GM12801 (cell line): ENCODE data around the gene SLC25A10.

Experiments
- TF ChIP-seq, protein P1 (sequence below): IDR thresholded peaks from one replicate; pipeline ENCODE4 v1.5.1; 2011; ENCODE audit warnings: control low read depth; ENCODE audit not compliant: insufficient read length; ENCODE audit errors: extremely low read depth

Gene SLC25A10, protein sequence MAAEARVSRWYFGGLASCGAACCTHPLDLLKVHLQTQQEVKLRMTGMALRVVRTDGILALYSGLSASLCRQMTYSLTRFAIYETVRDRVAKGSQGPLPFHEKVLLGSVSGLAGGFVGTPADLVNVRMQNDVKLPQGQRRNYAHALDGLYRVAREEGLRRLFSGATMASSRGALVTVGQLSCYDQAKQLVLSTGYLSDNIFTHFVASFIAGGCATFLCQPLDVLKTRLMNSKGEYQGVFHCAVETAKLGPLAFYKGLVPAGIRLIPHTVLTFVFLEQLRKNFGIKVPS

DNA sequence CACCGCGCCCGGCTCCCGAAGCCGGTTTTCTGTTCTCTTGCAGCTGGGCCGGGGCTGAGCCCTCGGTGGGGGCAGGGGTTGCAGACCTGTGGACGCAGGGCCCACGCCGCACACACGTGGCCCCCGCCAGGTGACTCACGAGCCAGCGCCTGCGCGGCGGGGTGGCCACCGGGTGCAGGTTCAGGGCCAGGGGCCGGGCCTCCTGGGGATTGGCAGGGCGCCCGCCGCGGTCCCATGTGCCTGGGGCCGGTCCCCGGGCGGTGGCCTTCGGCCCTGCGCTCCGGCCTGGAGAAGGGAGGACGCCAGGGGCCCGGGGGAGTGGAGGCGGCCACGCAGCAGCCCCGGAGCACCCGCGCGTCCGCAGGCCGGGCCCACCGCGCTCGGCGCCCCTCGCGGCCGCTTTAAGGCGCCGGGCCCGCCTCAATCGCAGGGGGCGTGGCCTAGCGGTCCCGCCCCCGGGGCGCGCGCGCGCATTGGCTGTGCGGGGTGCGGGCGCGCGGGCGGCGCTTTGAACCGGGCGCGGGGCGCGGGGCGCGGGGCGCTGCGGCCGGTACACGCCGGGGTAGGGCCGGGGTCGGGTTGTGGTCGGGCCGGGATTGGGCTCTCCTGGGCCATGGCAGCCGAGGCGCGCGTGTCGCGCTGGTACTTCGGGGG is at the start of gene SLC25A10:
TSS of gene SLC25A10 (plus strand) at position 471 of the 654 bp plus-strand sequence. CDS start at position 614, 143 bp downstream.
- TF ChIP-seq, protein P1, sequence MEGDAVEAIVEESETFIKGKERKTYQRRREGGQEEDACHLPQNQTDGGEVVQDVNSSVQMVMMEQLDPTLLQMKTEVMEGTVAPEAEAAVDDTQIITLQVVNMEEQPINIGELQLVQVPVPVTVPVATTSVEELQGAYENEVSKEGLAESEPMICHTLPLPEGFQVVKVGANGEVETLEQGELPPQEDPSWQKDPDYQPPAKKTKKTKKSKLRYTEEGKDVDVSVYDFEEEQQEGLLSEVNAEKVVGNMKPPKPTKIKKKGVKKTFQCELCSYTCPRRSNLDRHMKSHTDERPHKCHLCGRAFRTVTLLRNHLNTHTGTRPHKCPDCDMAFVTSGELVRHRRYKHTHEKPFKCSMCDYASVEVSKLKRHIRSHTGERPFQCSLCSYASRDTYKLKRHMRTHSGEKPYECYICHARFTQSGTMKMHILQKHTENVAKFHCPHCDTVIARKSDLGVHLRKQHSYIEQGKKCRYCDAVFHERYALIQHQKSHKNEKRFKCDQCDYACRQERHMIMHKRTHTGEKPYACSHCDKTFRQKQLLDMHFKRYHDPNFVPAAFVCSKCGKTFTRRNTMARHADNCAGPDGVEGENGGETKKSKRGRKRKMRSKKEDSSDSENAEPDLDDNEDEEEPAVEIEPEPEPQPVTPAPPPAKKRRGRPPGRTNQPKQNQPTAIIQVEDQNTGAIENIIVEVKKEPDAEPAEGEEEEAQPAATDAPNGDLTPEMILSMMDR: no peak

DNA sequence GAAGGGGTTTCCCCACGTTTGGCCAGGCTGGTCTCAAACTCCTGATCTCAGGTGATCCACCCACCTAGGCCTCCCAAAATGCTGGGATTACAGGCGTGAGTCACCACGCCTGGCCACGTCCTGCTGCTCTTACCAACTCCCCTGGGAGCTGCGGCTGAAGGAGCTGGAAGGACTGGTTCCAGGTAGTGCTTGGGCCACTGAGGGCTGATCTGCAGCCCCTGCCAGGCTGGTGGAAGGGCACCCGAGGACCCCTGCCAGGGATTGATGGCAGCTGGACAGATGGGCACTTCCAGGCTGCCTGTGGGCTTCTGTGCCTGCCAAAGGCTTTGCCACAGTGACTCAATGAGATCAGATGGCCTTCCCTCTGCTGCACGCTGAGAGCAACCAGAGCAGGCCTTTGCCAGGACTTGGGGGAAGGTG is 48.0 kb upstream of the SLC25A10 start:
- TF ChIP-seq, protein P1: no peak

DNA sequence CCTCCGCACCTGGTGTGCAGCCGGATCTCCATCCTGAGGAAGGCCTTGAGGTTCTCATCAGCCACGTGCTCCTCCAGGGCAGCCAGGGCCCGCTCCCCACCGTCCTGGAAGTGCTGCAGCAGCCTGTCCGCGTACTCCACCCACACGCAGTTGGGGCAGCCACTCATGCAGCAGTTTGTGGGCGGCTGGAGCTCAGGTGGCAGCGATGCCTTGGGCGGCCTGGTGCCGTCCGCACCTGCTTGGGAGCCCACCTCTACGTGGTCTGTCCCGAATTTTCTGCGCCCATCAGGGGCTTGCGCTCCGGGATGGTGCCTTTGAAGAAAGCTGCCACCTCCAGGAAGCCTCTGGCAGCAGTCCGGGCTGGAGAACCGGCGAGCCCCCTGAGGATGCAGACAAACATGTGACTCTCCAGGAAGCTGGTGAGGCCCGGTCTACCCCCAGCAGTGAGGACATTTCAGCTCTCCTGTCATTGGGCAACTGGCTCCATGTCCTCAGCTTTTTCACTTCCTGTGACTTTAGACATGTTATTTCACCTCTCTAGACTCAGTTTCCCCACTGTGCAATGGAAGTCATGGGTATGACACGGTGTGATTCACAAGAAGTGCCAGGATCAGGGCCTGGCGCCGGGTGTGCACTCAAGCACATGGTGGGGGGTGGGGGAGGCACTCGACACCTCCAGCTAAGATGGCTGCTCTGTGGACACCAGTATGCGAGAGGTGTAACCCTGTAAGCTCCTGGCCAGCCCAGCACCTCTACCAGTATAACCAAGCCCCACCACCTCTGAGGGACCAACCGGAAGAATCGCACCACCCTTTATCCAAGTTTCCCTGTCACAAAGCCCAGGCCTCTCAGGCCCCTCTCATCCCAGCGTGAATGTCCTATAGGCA is 46.6 kb upstream of the SLC25A10 start:
- TF ChIP-seq, protein P1: no peak

DNA sequence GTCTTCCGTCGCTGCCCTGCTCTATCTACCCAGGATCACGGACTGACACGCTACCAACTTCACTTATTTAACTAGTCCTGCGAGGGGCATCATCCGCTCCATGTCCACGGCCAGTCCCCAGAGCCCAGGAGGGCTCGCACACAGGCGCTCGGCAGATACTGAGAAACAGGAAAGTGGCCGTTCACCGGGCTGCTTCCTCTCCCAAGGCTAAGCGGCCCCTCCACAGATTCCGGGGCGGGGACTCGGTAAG is 46.1 kb upstream of the SLC25A10 start:
- TF ChIP-seq, protein P1: no peak

DNA sequence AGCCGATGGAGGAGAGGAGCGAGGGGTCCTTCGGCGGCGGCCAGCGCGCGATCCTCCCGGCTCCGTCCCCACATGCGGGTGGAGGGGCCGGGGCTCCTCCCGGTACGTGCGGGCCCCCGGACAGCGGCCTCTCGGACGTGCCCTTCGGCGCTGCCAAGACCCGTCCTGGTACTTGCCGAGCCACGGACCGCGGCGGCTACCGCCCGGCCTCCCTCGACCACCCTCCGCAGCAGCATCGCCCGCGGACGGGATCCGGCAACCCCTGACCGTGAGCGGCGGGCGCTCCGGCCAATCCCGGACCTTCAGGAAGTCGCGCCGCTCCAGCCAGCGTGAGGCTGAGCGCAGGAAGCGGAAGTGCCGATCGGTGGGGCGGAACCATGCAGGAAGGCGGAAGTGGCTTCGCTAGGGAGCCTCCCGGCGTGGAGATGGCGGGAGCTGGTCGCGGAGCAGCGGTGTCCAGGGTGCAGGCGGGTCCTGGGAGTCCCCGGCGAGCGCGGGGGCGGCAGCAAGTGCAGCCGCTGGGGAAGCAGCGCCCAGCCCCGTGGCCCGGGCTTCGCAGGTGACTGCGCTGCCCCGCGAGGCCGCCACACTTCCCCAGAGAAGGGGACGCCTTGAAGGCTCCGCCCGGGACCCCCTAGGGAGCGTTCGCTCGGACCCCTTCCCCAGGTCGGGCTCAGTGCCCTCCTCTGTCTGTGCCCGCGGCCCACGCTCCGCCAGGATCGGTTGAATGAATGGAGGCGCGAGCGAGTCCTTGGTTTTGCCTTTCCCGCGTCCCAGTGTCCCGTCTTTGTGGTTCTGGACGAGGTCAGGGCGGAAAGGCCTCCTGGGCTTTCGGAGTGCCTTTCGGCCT is 45.5 kb upstream of the SLC25A10 start, which contains the start of the genes CCDC137 and OXLD1:
TSS of gene CCDC137 (plus strand) at position 396 of the 850 bp plus-strand sequence. CDS start at position 426, 30 bp downstream.
TSS of gene OXLD1 (minus strand) at position 264 of the 850 bp plus-strand sequence. CDS start at position 236, 28 bp downstream.
- TF ChIP-seq, protein P1: no peak

DNA sequence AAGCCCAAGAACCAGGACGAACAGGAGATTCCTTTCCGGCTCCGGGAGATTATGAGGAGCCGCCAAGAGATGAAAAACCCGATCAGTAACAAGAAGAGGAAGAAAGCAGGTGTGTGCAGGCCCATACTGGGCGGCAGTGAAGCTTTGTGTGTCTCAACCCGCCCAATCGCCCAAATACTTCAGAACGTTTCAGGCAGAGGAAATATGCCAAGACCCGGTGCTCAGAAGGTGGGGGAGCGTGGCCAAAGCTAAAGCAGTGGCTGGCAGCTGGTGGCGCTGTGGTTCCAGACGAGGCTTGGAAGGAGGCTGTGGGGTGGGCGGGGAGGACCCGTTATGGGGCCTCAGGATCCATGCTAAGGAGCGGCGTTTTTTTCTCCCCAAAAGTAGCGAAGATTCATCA is 44.3 kb upstream of the SLC25A10 start:
- TF ChIP-seq, protein P1: no peak
